ENCODE results near the gene EMC9. TPM values are rescaled to one million over a fixed set of nuclear protein-coding genes. Genes with fewer than 3 reads are reported as not detected.

Gene EMC9
- total and polyA plus RNA-seq, 2 donors (not counting 1 experiment from before 2014, with no cell fraction given) = 24.7 to 25.9 TPM

DNA sequence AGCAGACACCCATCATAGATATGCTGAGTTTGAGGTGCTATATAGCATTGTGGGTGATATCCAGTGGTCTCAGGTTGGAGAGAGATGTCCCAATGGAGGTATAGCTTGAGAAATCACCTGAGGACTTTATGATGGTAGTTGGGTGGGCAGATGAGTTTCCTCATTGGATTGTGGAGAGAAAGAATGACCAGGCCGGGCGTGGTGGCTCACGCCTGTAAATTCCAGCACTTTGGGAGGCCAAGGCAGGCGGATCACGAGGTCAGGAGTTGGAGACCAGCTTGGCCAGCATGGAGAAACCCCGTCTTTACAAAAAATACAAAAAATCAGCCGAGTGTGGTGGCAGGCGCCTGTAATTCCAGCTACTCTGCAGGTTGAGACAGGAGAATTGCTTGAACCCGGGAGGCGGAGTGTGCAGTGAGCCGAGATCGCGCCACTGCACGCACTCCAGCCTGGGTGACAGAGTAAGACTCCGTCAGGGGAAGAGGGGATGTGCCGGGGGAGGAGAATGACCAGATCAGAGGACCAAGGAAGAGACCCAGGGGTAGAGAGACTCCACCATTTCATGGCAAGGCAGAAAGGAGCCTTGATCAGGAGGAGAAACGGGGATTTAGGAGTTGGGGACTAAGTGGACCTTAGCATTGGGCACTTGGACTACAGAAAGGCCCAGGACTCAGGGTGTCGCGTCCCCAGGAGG, 48.0 kb downstream of the EMC9 start:
- H3K27me3 Mint-ChIP-seq = no peaks in the 10 kb centered on the region
- WGBS (ENCODE audit: insufficient coverage) = 93% methylated on average over 17 of the region's 19 CpGs
- Histone ChIP-seq H3K27me3 (replicated peaks in 1 of 4; ENCODE audit: control extremely low read depth in 1 of 4, control insufficient read depth in 3 of 4, insufficient read depth in 4 of 4, low read length in 3 of 4) (no peaks in the 10 kb centered on the region), H4K20me1 (ENCODE audit: control insufficient read depth, insufficient read depth, low read length, poor library complexity, severe bottlenecking) (no peaks in the 10 kb centered on the region), H3K4me2 (replicated peaks; ENCODE audit: low read depth, low read length, poor library complexity, severe bottlenecking) (peak overlapping the region; percentile 95), H3K9me3 (ENCODE audit: control extremely low read depth in 1 of 3, control insufficient read depth in 2 of 3, insufficient read depth in 1 of 3, low read length in 2 of 3) (no peaks in the 10 kb centered on the region), H3K36me3 (replicated peaks in 1 of 2; ENCODE audit: control extremely low read depth in 1 of 2, control insufficient read depth in 1 of 2, extremely low read depth in 1 of 2, insufficient read depth in 2 of 2, low read length in 1 of 2) (peaks cover under 1 to 12% of the 10 kb centered on the region in 2 experiments), H2AFZ (ENCODE audit: insufficient read depth, low read depth, low read length, poor library complexity, severe bottlenecking) (peak overlapping the region; percentile 92), H3K4me1 (ENCODE audit: control insufficient read depth in 2 of 2, insufficient read depth in 2 of 2, low read length in 2 of 2) (peaks cover 5 to 35% of the 10 kb centered on the region in 2 donors), H3K27ac (ENCODE audit: low read length in 2 of 2) (peak overlapping the region; percentile 80 to 95), H3K9ac (ENCODE audit: low read length) (peak overlapping the region; percentile 95), H3K79me2 (ENCODE audit: control insufficient read depth, insufficient read depth, low read length) (peaks cover 33% of the 10 kb centered on the region), H3K4me3 (ENCODE audit: control extremely low read depth in 1 of 5, extremely low read depth in 1 of 5, insufficient read depth in 1 of 5, low read depth in 2 of 5, low read length in 4 of 5) (peak overlapping the region in 4 of 5 experiments; percentile 79 to 97 (median 90))
- intact Hi-C loops (cut with micrococcal nuclease) = loop anchor here (5.0 kb wide), 1 partner anchor 526 kb away; the partner anchor contains the start of gene AP1G2
- TF ChIP-seq, protein P1, sequence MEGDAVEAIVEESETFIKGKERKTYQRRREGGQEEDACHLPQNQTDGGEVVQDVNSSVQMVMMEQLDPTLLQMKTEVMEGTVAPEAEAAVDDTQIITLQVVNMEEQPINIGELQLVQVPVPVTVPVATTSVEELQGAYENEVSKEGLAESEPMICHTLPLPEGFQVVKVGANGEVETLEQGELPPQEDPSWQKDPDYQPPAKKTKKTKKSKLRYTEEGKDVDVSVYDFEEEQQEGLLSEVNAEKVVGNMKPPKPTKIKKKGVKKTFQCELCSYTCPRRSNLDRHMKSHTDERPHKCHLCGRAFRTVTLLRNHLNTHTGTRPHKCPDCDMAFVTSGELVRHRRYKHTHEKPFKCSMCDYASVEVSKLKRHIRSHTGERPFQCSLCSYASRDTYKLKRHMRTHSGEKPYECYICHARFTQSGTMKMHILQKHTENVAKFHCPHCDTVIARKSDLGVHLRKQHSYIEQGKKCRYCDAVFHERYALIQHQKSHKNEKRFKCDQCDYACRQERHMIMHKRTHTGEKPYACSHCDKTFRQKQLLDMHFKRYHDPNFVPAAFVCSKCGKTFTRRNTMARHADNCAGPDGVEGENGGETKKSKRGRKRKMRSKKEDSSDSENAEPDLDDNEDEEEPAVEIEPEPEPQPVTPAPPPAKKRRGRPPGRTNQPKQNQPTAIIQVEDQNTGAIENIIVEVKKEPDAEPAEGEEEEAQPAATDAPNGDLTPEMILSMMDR (IDR thresholded peaks at IDR 0.05) = no peak
- TF ChIP-seq EZH2 (IDR thresholded peaks at IDR 0.05; ENCODE audit: borderline replicate concordance, insufficient read depth, low read depth, low read length, poor library complexity, severe bottlenecking) = no peak
- peak overlapping the region; percentile 95 for H3K4me3 Mint-ChIP-seq
- no peak for ATAC-seq (ENCODE audit: low read depth)
- ChIA-PET POLR2A (interaction anchor here (0.6 to 4.1 kb wide), 11 partner anchors 12 to 150 kb away, joined by 3 to 35 read pairs (median 6); partner anchors contain the start of genes DCAF11, IRF9, NRL and PSME1), CTCF (interaction anchor here (0.7 to 12.1 kb wide), 16 partner anchors 12 to 137 kb away, joined by 3 to 292 read pairs (median 6); partner anchors contain the start of genes DCAF11, IRF9, NRL and PSME2)
- H3K27ac Mint-ChIP-seq = peak overlapping the region; percentile 92
- H3K9me3 Mint-ChIP-seq (ENCODE audit: insufficient read depth) = no peaks in the 10 kb centered on the region
- peaks cover 38% of the 10 kb centered on the region for H3K4me1 Mint-ChIP-seq
- DNase-seq = no peak
